OCI-LY1 (cell line): ENCODE data around the gene ATP8A2.

Experiments used
- EZH2 ChIP-seq: fragments of 200-600 bp; sonication (generic), shearing (Covaris generic); IDR thresholded peaks from 2 replicates; pipeline ENCODE4 v1.8.0; 2017; ENCODE audit warnings: borderline replicate concordance, mixed run types, mild to moderate bottlenecking, antibody characterized with exemption, low read length, moderate library complexity, mixed read lengths
- TF ChIP-seq, protein P1 (sequence below): fragments of 200-600 bp; sonication (generic), shearing (Covaris generic); IDR thresholded peaks from 2 replicates; pipeline ENCODE4 v1.5.1; 2017; ENCODE audit warnings: mild to moderate bottlenecking, antibody characterized with exemption, low read length, moderate library complexity, mixed read lengths

DNA sequence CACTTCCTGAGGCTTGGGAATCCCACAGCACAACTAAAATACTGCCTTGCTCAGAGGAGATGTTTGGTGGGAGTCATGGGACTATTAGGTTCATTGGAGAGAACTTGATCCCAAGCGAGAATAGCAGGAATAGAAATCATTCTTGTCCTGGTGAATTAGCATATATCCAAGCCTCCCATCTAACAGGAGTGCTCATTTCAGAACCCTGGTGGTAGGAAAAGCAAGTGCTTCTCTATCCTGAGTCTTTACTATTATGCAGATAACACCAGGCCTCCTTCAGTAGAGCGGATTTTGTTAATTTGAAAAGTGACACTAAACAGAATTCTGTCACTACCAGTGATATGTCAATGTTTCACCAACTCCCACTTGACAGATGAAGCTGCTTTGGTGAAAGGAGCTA lies 199.5 kb downstream of the ATP8A2 start:
- TF ChIP-seq, protein P1, sequence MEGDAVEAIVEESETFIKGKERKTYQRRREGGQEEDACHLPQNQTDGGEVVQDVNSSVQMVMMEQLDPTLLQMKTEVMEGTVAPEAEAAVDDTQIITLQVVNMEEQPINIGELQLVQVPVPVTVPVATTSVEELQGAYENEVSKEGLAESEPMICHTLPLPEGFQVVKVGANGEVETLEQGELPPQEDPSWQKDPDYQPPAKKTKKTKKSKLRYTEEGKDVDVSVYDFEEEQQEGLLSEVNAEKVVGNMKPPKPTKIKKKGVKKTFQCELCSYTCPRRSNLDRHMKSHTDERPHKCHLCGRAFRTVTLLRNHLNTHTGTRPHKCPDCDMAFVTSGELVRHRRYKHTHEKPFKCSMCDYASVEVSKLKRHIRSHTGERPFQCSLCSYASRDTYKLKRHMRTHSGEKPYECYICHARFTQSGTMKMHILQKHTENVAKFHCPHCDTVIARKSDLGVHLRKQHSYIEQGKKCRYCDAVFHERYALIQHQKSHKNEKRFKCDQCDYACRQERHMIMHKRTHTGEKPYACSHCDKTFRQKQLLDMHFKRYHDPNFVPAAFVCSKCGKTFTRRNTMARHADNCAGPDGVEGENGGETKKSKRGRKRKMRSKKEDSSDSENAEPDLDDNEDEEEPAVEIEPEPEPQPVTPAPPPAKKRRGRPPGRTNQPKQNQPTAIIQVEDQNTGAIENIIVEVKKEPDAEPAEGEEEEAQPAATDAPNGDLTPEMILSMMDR = no peak
- no peak for TF ChIP-seq EZH2
